Duodenal mucosa (tissue), 2 donors: ENCODE results near the gene BMERB1.
"Not testable (repeated sequence)": the region's sequence is repeated elsewhere in the genome, so short reads cannot be mapped to it uniquely, and the experiment has no call there.

Experiments
- H3K27ac ChIP-seq: one replicate; pipeline ENCODE4 v1.7.0; 2013; ENCODE audit warnings: low read depth, low read length
- H3K27me3 ChIP-seq, 2 donors: one replicate each; pipeline ENCODE4 v1.7.0; 2013; ENCODE audit warnings: low read length in 2 of 2, control low read depth in 1 of 2; ENCODE audit not compliant: insufficient read depth in 2 of 2, control insufficient read depth in 1 of 2
- H3K36me3 ChIP-seq, 2 donors: one replicate each; pipeline ENCODE4 v1.7.0; 2013; ENCODE audit warnings: low read length in 2 of 2, control low read depth in 1 of 2; ENCODE audit not compliant: insufficient read depth in 2 of 2, control insufficient read depth in 1 of 2
- H3K4me1 ChIP-seq, 2 donors: one replicate each; pipeline ENCODE4 v1.7.0; 2013; ENCODE audit warnings: low read length in 2 of 2, control low read depth in 1 of 2; ENCODE audit not compliant: insufficient read depth in 2 of 2, control insufficient read depth in 1 of 2
- H3K4me3 ChIP-seq, 2 donors: one replicate each; pipeline ENCODE4 v1.7.0; 2013; ENCODE audit warnings: low read length in 2 of 2, low read depth in 1 of 2
- H3K9ac ChIP-seq, 2 donors: one replicate each; pipeline ENCODE4 v1.7.0; 2013; ENCODE audit warnings: low read length in 2 of 2, low read depth in 1 of 2
- H3K9me3 ChIP-seq, 2 donors: one replicate each; pipeline ENCODE4 v1.7.0; 2013; ENCODE audit warnings: low read length in 2 of 2, control low read depth in 1 of 2; ENCODE audit not compliant: control insufficient read depth in 1 of 2

Gene BMERB1

GRCh38 chr16:15440852-15441251 lies 6.5 kb downstream of the BMERB1 start:
- peaks cover 16% of the 10 kb centered on the region in 2 donors for H3K4me1 ChIP-seq
- H3K27ac ChIP-seq: no peak overlapping the region
- H3K4me3 ChIP-seq: no peak overlapping the region
- H3K9ac ChIP-seq: no peak overlapping the region
- H3K36me3 ChIP-seq: no peaks in the 10 kb centered on the region
- peaks cover 4 to 5% of the 10 kb centered on the region in 2 donors for H3K9me3 ChIP-seq
- peaks cover 1 to 2% of the 10 kb centered on the region in 2 donors for H3K27me3 ChIP-seq

GRCh38 chr16:15442140-15442539 lies 7.8 kb downstream of the BMERB1 start:
- H3K9me3 ChIP-seq, H3K27me3 ChIP-seq, H3K36me3 ChIP-seq, H3K9ac ChIP-seq, H3K27ac ChIP-seq, H3K4me3 ChIP-seq: not testable (repeated sequence)
- peaks cover 16% of the 10 kb centered on the region in 2 donors for H3K4me1 ChIP-seq

GRCh38 chr16:15443753-15444152 lies 9.4 kb downstream of the BMERB1 start:
- H3K9ac ChIP-seq: no peak overlapping the region
- peaks cover 16% of the 10 kb centered on the region in 2 donors for H3K4me1 ChIP-seq
- no peaks in the 10 kb centered on the region for H3K36me3 ChIP-seq
- peaks cover 4 to 5% of the 10 kb centered on the region in 2 donors for H3K9me3 ChIP-seq
- no peak overlapping the region for H3K4me3 ChIP-seq
- H3K27me3 ChIP-seq: no peaks in the 10 kb centered on the region
- no peak overlapping the region for H3K27ac ChIP-seq

- Histone ChIP-seq H3K27ac (no peak overlapping the region), H3K9me3 (peaks cover 4 to 5% of the 10 kb centered on the region in 2 donors), H3K9ac (no peak overlapping the region), H3K27me3 (no peaks in the 10 kb centered on the region), H3K4me3 (no peak overlapping the region), H3K36me3 (no peaks in the 10 kb centered on the region), H3K4me1 (peaks cover 16% of the 10 kb centered on the region in 2 donors)
Measured at GRCh38 chr16:15444264-15444663, 9.9 kb downstream of the BMERB1 start.

GRCh38 chr16:15445450-15445849 lies 11.1 kb downstream of the BMERB1 start:
- H3K4me3 ChIP-seq: no peak overlapping the region
- peaks cover 4 to 5% of the 10 kb centered on the region in 2 donors for H3K9me3 ChIP-seq
- H3K4me1 ChIP-seq: peaks cover 15 to 16% of the 10 kb centered on the region in 2 donors
- H3K27ac ChIP-seq: no peak overlapping the region
- H3K36me3 ChIP-seq: no peaks in the 10 kb centered on the region
- no peak overlapping the region for H3K9ac ChIP-seq
- H3K27me3 ChIP-seq: no peaks in the 10 kb centered on the region

- Histone ChIP-seq H3K36me3 (no peaks in the 10 kb centered on the region), H3K9me3 (peaks cover 4 to 5% of the 10 kb centered on the region in 2 donors), H3K4me1 (peaks cover 10 to 13% of the 10 kb centered on the region in 2 donors), H3K9ac (no peak overlapping the region), H3K27ac (no peak overlapping the region), H3K4me3 (no peak overlapping the region), H3K27me3 (no peaks in the 10 kb centered on the region)
Measured at GRCh38 chr16:15446901-15447300, 12.5 kb downstream of the BMERB1 start.

- Histone ChIP-seq H3K4me1 (no peaks in the 10 kb centered on the region), H3K9me3 (peaks cover under 1 to 1% of the 10 kb centered on the region in 2 donors), H3K36me3 (no peaks in the 10 kb centered on the region), H3K27me3 (no peaks in the 10 kb centered on the region), H3K9ac (no peak overlapping the region), H3K27ac (no peak overlapping the region), H3K4me3 (no peak overlapping the region)
Measured at GRCh38 chr16:15450624-15451023, 16.2 kb downstream of the BMERB1 start.

GRCh38 chr16:15451098-15451731 lies 16.8 kb downstream of the BMERB1 start:
- Histone ChIP-seq H3K36me3 (no peaks in the 10 kb centered on the region), H3K9me3 (no peaks in the 10 kb centered on the region), H3K27ac (no peak overlapping the region), H3K9ac (no peak overlapping the region), H3K4me3 (no peak overlapping the region), H3K4me1 (peaks cover 1 to 3% of the 10 kb centered on the region in 2 donors), H3K27me3 (no peaks in the 10 kb centered on the region)

- Histone ChIP-seq H3K9ac (no peak overlapping the region), H3K9me3 (no peaks in the 10 kb centered on the region), H3K4me1 (peaks cover 8 to 12% of the 10 kb centered on the region in 2 donors), H3K4me3 (no peak overlapping the region), H3K27ac (no peak overlapping the region), H3K36me3 (no peaks in the 10 kb centered on the region), H3K27me3 (no peaks in the 10 kb centered on the region)
Measured at GRCh38 chr16:15452246-15452855, 18.0 kb downstream of the BMERB1 start.

GRCh38 chr16:15453296-15453695 lies 18.9 kb downstream of the BMERB1 start:
- H3K4me1 ChIP-seq: peaks cover 10 to 13% of the 10 kb centered on the region in 2 donors
- not testable (repeated sequence) for H3K9me3 ChIP-seq, H3K4me3 ChIP-seq, H3K27ac ChIP-seq, H3K9ac ChIP-seq, H3K36me3 ChIP-seq, H3K27me3 ChIP-seq
